ENCODE measurements around the gene PHF23.

- TF ChIP-seq POLR2A (IDR thresholded peaks at IDR 0.05; ENCODE audit: low read length): no peak
- TF ChIP-seq GATA1 (IDR thresholded peaks at IDR 0.05; ENCODE audit: low read depth, low read length): no peak
Measured at GRCh38 chr17:7235693-7236665, 3.3 kb downstream of the PHF23 start.

All from erythroblast (primary cell).